GM21737 (cell line): ENCODE results near the gene CUZD1.

Source experiments
- ATAC-seq: cut with Tn5 transposase; IDR thresholded peaks from one replicate; pipeline ENCODE4 v1.9.1; 2021; ENCODE audit warnings: mild to moderate bottlenecking, moderate library complexity; ENCODE audit not compliant: unreplicated experiment

The CUZD1 gene

GRCh38 chr10:122821808-122822207 is 23.8 kb downstream of the CUZD1 start:
- ATAC-seq, result no peak

GRCh38 chr10:122815458-122815857 is 30.2 kb downstream of the CUZD1 start:
- ATAC-seq, result no peak

GRCh38 chr10:122814493-122814892 is 31.2 kb downstream of the CUZD1 start:
- ATAC-seq, result no peak

- ATAC-seq, result no peak
Observed at GRCh38 chr10:122812751-122813150, 32.9 kb downstream of the CUZD1 start.

- no peak for ATAC-seq
Observed at GRCh38 chr10:122802282-122802681, 43.4 kb downstream of the CUZD1 start.

GRCh38 chr10:122798704-122799231 is 46.9 kb downstream of the CUZD1 start:
- ATAC-seq, result no peak

GRCh38 chr10:122796796-122797195 is 48.9 kb downstream of the CUZD1 start:
- ATAC-seq, result no peak

- no peak for ATAC-seq
Observed at GRCh38 chr10:122795924-122796323, 49.7 kb downstream of the CUZD1 start.

GRCh38 chr10:122786269-122786668 is 59.4 kb downstream of the CUZD1 start:
- ATAC-seq, result no peak

- no peak for ATAC-seq
Observed at GRCh38 chr10:122782911-122783310, 62.7 kb downstream of the CUZD1 start.
